Fibroblast of villous mesenchyme (primary cell): Measurements from ENCODE around the gene GASK1A. TPM values are rescaled to one million over a fixed set of nuclear protein-coding genes. Genes with fewer than 3 reads are reported as not detected.
A peak's percentile ranks its signal among the peaks of the same experiment; 100 is the strongest.

Source experiments
- DNase-seq: peaks from one replicate; pipeline ENCODE4 v3.0.0-alpha.2; 2010; ENCODE audit warnings: low read depth
- H3K4me3 ChIP-seq: 2 replicates; pipeline ENCODE4 v1.5.1; 2011; ENCODE audit warnings: low read depth, mild to moderate bottlenecking, low read length
- total RNA-seq: library from RNA; depleted of rRNA; stranded (reverse); fragments of >200 nt; gene quantifications from 2 replicates; pipeline ENCODE4 v1.2.3, GENCODE V29; 2012
- TF ChIP-seq, protein P1 (sequence below): IDR thresholded peaks from 2 replicates; pipeline ENCODE4 v1.5.1; 2012; ENCODE audit warnings: low read depth, mild to moderate bottlenecking, low read length; ENCODE audit not compliant: insufficient read depth

The GASK1A gene
- total RNA-seq, 1 donor: 1.7 TPM

DNA sequence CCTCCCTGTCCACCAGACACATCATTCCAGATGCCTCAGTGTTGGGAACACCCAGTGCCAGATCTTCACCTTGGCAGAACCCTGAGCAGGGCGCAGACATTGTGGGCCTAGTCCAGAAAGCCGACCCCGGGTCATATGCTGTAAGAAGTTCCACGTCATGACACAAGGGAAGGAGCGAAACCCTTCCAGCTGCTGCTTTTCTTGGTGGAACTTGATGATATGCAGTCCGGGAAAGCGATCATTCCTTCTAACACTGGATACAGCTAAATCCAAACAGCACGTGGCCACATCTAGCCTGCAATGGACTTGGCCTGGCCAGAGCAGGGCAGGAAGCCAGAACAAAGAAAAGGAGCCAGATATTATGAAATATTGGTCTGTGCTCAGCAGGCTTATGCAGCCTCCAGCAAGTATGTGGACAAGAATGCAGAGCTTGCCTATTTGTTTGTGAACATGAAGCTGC, 22.0 kb downstream of the GASK1A start:
- TF ChIP-seq, protein P1, sequence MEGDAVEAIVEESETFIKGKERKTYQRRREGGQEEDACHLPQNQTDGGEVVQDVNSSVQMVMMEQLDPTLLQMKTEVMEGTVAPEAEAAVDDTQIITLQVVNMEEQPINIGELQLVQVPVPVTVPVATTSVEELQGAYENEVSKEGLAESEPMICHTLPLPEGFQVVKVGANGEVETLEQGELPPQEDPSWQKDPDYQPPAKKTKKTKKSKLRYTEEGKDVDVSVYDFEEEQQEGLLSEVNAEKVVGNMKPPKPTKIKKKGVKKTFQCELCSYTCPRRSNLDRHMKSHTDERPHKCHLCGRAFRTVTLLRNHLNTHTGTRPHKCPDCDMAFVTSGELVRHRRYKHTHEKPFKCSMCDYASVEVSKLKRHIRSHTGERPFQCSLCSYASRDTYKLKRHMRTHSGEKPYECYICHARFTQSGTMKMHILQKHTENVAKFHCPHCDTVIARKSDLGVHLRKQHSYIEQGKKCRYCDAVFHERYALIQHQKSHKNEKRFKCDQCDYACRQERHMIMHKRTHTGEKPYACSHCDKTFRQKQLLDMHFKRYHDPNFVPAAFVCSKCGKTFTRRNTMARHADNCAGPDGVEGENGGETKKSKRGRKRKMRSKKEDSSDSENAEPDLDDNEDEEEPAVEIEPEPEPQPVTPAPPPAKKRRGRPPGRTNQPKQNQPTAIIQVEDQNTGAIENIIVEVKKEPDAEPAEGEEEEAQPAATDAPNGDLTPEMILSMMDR: no peak
- H3K4me3 ChIP-seq: no peak overlapping the region

DNA sequence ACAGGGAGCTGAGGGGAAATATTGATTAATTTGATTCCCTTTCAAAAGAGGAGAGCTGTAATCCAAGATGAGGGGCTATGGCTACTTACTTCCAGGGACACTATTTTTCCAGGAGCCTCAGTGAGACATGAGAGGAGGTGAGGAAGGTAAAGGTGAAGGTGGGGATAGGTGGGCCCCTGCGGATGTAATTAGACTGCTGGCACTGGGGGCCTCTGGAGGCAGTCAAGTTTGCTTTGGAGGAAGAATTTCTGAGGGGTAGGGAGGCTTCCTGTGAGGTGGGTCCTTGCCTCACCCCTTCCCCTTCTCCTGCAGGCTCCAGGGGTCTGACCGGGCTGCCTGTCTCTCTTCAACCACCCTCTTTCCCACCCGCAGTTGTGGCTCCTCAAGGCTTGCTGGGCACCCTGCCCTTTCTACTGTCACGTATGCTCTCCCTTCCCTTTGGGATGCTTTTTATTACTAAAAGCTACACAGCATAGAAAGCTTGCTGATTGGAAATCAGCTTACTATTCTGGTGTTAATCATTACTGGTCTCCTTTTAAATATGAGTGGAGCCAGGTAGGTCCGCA, 22.5 kb downstream of the GASK1A start:
- H3K4me3 ChIP-seq: no peak overlapping the region
- TF ChIP-seq, protein P1: no peak
- no peak for DNase-seq

More for the DNA sequence above, 22.0 kb downstream of the GASK1A start:
- peak; percentile 89 for DNase-seq

GRCh38 chr3:43004282-43004681, 25.2 kb downstream of the GASK1A start:
- DNase-seq: no peak
- TF ChIP-seq, protein P1: no peak
- no peak overlapping the region for H3K4me3 ChIP-seq

DNA sequence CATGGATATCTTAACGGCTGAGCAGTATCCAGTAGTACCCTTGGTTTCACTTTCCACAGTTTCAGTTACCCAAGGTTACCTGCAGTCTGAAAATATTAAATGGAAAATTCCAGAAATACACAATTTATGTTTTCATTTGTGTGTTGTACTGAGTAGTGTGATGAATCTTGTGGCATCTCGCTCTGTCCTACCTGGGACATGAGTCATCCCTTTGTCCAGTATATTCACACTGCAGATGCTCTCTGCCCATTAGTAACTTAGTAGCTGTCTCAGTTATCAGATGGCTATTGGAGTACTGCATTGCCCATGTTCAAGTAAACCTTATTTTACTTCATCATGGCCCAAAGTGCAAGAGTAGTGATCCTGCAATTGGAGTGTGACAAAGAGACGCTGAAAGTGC, 26.1 kb downstream of the GASK1A start:
- no peak for DNase-seq
- TF ChIP-seq, protein P1: no peak

DNA sequence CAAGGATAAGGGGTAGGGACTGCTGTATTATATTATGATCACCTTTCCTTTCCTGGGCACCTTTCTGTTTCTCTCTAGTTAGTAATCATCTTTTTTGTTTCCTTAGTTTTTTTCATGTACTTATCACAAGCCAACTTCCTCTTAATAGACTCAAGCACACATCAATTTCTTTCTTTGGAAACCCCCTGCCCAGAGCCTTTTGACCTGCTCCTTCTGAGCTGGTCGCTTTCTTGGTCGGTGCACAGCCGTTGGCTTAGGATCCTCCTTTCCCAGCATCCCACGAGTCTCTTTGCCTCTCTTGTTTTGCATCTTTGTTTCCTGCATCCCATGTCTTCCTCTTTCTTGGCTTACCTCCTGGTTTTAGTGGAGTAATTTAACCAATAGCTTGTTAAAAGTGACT, 26.9 kb downstream of the GASK1A start:
- TF ChIP-seq, protein P1: no peak
- DNase-seq: no peak

More for the DNA sequence above, 26.1 kb downstream of the GASK1A start:
- H3K4me3 ChIP-seq: no peak overlapping the region

DNA sequence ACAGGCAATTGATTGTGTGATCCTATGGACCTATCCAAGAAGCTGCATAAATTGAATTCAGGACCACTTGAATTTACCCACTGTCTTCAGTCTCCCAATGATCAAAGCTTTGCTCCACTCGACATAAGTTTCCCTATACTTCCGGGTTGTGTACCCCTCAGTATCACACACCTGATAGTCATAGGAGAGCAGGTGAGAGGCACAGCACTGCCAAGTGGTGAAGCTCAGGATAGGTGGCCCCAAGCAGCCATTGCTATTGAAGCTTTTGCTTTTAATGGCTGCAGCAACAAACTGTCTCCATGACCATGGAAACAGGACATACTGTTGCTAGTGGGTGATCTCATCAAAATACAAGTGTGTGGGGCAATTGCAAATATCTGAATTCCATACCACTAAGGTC, 27.7 kb downstream of the GASK1A start:
- TF ChIP-seq, protein P1: no peak
- DNase-seq: no peak
- no peak overlapping the region for H3K4me3 ChIP-seq

More for the DNA sequence above, 26.9 kb downstream of the GASK1A start:
- H3K4me3 ChIP-seq: no peak overlapping the region

DNA sequence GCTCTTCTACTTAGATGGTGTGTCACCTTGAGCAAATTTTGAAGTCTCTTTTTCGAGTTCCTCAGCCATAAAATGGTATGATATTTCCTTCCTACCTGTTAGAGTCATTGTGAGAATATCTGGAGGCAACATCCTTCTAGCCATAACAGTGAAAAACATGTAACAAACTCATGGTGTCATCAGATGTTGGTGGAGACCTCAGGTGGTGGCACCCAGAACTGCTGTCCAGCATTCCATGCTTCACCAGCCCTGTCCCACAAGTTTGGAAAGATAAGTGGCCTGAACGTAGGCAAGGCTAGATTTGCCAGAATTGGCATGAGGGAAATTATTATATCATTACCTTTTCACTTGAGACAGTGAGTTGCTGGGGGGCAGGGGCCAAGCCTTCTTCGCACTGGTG, 30.4 kb downstream of the GASK1A start:
- H3K4me3 ChIP-seq: no peak overlapping the region
- DNase-seq: no peak
- TF ChIP-seq, protein P1: no peak
